HG03575 (cell line): ENCODE results near the gene SAMD1.
A peak's percentile ranks its signal among the peaks of the same experiment; 100 is the strongest.

Source experiments
- ATAC-seq: cut with Tn5 transposase; IDR thresholded peaks from one replicate; pipeline ENCODE4 v1.9.1; 2021; ENCODE audit not compliant: unreplicated experiment, insufficient number of reproducible peaks, low FRiP score; ENCODE audit errors: extremely low read depth

Gene SAMD1

DNA sequence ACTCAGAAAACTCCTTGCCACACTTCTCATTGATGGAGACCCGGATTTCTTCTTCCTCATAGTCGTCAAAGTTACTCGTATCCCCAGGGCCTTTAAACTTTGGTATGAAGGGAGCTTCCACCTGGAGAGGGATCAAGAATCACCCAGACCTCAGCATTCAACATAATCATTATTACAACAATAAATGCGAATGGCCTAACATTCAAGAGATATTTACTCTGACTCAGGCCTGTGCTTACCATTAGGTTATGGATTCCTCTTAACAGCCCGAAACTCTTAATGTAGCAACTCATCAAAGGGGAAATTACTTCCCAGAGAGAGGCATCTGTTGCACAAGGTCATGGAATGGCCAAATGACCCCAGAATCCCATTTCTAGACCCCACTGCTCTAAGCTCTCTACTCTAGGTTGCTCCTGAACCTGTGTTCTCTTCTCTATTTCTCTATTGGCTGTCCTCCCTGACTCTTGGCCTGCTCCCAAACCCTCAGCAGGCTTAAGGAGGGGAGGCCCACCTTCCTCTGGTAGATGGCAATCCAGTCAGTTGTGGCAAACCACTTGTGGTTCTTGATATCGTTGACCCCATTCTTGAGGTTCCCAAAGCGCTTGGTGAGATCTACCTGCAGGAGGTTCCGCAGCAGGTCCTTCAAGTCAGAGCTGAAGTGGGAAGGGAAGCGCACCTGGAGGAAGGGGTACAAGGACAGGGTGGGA lies 2.7 kb upstream of the SAMD1 start:
- ATAC-seq, result no peak

DNA sequence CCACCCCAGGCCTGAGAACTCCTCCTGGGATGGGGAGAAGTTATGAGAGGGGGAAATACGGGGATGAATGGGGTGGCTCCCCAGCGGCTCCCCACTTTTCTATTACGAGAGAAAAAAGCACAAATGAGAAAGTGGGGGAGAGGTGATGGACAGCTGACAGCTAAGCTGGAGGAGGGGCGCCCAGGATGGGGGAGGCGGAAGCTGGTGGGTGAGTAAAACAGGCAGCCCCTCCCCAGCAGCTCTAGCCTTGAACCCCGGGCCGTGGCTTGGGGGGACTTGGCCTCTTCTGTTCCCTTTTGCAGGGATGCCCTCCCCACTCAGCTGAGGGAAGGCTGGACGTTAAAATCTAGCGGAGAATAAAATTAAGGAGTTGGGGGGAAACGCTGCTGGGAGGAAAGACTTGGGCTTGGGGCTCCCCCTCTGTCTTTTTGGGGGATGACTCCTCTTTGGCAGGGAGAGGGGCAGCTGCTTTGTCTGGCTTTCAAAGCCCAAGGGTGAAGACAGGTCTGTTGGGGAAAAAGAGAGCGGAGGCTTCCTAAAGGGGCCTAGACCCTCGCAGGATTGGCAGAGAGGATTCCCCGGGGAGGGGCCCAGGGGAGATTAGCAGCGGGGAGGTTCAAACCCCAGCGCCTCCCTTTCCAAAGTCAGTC lies 1.4 kb upstream of the SAMD1 start:
- no peak for ATAC-seq

DNA sequence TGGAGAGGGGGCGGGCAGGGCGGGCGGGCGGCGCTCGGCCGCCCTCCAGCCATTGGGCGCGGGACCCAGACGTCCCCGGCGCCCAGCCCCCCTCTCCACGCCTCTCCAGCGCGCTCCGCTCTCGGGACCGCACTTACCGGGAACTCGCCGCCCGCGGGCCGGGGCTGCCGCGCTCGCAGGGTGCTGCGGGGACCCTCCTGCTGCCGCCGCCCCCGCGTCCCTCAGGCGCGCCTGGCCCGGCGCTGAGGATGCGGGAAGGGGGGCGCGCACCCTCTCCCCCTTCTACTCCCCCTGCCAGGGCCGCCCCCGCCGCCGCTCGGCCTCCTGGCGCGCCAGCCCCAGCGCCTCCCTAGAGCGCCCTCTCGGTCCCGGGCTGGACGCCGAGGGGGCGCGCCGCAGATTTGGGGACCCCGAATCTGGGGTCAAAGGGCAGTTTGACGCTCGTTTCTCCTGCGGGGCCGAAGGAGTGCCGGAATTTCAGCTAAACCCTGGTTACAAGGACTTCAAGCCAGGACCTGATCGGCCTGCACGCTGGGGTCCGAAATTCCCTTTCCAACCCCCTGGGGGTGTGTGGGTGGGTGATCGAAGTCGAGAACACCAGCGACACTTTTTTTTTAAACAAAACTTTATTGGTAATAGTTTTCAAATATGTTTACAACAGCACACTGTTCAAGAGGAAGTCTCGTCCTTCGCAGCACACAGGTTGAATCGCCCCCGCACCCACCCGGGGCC lies 696 bp upstream of the SAMD1 start:
- ATAC-seq, result no peak

DNA sequence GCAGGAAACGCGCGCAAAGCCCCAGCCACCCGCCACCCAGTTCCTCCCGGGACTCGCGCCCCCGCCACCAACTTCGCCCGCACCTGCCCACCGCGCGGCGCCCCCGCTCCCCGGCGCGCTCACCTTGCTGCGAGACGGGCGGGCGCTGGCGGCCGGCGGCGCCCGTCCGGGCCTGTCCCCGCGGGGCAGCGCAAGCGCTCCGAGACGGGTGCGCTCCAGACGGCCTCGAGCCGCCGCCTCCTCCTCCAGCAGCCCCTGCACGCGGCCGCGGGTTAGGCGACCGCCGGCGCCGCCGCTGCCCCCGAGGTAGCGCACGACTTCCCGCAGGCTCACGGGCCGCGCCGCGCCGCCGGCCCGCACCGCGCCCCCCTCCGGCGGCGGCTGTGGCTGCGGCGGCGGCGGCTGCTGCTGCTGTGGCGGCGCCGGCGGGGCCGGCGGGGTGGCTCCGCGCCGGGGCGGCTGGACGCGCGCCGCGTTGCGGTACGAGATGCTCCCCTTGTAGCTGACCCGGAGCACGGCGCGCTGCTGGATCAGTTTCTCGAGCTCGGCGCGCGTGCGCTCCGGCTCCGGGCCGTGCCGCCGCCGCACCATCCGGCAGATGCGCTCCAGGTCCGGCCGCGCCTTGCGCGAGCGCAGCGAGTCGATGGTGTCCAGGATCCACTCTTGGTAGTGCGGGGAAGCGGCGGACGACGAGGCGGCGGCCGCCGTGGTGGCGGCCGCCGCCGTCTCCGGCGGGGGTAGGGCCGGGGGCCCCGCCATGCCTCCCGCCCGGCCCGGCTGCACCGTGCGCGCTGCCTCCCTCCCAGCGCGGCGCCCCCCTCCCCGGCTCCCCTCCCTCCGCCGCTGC lies 666 bp downstream of the SAMD1 start:
- ATAC-seq, result no peak

DNA sequence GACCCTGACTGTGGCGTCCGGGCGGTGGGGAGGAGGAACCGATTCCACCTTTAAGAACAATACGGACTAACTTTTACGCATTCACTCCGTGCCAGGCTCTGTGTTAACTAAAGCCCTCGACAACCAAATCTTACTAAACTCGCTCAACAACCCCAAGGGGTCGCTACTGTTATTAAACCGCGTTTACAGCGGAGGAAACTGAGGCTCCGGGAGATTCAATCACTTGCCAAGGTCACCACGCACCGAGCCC lies 1.2 kb downstream of the SAMD1 start:
- ATAC-seq, result no peak

DNA sequence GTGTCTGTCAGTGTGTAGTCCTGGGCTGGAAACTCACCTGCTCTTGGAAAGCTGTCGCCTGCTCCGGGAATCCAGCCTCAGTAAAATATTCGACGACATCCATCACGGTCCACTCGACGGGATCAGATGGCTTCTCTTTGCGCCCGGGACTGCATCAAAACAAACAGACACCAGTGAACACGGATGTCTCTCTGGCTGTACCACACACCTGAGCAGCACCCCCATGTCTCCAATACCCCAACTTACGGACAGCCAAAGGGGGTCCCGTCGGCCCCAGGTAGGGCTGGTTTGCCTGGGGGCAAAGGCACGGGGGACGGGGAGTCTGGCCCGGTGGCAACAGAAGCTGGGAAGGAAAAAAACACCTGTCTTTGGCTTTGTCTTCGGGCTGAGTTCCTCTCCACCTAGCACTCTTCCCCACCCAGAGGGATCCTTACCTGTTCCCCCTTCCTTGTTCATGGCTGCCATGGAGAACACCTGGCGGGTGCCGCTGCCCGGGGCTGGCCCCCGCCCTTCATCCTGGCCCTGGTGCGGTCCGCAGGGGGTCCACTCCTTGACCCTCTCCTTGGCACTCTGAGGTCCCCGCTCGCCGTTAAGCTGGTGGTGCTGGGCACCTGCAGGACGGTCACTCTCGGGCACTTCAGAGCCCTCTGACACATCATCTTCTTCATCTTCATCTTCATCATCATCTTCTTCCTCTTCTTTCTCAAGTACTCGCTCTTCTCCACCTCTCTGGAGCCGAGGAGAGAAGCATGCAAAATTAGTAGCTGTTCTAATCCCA lies 1.7 kb downstream of the SAMD1 start:
- no peak for ATAC-seq

DNA sequence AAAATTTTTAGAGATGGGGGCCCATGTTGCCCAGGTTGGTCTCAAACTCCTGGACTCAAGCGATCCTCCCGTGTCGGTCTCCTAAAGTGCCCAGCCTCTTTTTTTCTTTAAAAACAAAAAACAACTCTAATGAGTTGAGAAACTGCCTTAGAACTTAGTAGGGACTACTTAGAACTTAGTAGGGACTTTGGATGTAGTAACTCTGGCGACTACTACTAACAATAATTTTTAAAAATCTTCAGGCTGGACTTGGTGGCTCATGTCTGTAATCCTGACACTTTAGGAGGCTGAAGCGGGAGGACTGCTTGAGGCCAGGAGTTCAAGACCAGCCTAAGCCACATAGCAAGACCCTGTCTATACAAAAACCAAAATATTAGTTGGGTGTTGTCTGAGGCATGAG lies 4.5 kb downstream of the SAMD1 start:
- ATAC-seq, result no peak

DNA sequence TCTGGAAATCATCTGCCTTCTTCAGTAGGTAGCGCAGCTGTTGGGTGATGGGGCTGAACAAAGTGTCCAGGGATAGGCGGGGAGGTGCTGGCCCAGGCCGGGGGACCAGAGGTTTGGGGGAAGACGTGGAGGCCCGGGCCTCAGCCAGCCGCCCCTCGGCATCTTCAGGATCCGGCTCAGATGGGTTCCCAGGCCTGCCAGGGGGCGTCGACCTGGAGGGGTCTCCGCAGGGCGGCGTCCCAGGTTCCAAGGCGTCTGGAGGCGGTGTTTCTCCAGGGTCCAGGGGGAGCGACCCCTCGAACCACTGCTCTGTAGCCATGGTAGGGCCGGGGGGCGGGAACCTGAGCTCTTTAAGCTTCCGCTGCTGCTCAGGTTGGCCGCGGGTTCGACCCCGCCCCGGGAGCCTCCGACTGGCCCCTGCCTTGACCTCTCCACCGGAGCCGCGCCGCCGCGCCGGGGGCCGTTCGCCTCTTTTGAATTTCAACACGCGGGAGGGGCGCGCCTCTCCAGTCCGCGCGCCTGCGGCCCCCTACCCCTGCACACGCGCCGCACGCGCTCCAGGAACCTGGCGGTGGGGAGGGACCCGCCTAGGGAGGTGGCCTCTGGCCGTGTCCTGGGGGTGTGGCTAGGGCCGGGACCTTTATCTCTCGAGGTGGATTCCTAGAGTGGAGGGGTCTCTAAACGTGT lies 5.1 kb downstream of the SAMD1 start, which contains the start of gene C19orf67:
Gene C19orf67 (minus strand): TSS at position 475 of the 687 bp plus-strand sequence. CDS start 156 bp downstream, at position 319.
- ATAC-seq, result no peak

DNA sequence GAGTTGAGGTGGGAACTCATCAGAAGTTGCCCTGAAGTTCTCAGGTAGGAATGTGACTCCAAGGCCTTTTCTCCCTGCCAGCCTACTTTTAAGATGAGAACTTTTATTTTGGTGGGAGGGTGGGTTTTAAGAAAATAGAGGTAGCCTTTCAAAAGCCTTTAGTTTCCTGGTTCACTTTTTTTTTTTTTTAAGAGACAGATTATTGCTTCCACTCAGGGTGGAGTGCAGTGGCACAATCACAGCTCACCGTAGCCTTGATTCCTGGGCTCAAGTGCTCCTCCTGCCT lies 7.9 kb downstream of the SAMD1 start:
- ATAC-seq, result no peak

DNA sequence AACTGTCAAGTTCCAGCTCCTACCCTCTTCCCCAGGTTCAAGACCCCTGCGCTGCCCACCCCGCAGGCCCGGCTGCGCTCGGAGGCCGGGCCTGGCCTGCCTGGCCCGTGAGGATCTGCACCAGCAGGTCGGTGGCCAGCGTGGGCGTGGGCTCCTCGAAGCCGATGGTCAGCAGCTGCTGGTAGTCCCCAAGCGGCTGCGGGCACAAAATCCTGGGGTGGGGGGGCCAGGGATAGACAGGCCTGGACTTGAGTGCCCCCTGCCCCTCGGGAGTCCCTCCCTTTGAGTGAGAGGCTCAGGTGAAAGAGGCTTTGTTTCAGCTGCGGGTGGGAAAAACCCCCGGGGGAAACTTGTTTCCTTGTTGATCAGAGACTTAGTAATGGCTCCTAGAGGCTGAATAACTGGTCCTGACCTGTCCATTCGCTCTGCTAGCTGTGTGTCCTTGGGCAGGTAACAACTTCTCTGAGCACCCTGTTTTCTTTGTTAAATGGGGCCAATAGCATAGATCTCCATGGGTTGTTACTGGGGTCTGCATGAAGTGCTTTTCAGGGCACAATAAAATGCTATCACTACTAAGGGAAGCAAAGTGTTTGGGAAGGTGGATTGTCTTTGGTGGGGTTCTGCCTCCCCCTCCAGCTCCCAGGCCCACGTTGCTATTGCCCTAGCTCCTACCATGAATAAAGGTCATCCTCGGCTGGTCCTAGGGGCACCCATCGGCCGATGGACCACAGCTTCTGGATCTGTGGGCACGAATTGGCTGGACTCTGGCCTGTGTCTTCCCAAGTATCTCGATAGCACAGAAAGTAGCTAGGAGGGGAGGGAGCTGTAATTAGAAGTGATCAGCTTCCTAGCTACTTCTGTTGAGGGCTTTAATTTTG lies 8.5 kb downstream of the SAMD1 start:
- ATAC-seq, result no peak

DNA sequence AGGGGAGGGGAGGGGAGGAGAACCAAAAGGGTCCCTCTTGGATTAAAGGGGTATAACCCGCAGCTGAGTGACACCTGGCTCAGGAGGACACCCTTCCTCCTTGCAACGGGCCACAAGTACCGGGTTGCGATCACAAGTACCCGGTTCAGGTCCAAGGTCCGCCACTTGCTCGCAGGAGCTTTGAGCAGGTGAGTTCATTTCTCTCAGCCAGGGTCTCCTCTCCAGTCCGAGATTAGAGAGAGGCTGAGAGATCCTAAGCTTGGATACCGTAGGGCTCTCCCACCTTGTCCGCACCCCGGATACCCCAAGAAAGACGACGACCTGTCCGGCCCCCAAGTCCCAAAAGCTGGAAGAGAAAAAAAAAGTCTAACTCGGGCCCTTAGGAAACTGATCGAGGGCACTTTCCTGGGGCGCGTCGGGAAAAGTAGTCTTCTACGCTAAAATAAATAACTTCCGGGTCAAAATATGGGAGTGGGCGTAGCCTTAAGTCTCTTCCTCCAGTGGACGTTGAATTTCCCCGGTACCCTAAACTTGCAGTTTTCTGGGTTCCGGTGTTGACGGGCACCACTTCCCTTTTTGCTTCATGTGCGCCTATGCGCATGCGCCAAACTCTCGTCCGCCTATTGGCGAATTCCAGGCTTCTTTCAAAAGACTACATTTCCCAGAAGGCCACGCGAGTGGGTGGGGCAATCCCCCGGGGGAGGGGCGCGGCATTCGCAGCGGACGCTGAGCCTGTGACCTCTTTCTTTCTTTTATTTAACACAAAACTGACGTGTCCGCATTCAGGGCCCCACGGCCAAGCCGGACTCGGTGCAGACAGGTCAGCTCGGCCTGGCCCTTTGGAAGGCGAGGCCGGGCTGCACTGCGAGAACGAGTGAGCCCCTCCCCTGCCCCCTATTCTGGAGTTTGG lies 9.4 kb downstream of the SAMD1 start:
- ATAC-seq, result peak; percentile 63

DNA sequence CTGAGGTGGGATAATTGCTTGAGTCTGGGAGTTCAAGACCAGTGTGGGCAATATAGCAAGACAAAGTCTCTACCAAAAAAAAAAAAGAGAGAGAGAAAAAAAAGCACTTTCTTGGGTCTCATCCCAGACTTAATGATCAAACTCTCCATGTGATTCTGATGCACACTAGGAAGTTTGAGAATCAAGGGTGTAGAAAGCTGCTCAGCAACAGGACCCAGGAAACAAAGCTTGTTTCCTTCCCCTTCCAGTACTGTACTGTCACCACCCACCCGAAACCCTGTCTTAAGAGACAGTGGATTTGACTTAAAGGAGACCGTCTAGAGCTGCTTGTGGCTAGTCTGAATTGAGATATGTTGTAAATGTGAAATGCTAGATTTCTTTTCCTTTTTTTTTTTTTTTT lies 12.1 kb downstream of the SAMD1 start:
- ATAC-seq, result no peak

DNA sequence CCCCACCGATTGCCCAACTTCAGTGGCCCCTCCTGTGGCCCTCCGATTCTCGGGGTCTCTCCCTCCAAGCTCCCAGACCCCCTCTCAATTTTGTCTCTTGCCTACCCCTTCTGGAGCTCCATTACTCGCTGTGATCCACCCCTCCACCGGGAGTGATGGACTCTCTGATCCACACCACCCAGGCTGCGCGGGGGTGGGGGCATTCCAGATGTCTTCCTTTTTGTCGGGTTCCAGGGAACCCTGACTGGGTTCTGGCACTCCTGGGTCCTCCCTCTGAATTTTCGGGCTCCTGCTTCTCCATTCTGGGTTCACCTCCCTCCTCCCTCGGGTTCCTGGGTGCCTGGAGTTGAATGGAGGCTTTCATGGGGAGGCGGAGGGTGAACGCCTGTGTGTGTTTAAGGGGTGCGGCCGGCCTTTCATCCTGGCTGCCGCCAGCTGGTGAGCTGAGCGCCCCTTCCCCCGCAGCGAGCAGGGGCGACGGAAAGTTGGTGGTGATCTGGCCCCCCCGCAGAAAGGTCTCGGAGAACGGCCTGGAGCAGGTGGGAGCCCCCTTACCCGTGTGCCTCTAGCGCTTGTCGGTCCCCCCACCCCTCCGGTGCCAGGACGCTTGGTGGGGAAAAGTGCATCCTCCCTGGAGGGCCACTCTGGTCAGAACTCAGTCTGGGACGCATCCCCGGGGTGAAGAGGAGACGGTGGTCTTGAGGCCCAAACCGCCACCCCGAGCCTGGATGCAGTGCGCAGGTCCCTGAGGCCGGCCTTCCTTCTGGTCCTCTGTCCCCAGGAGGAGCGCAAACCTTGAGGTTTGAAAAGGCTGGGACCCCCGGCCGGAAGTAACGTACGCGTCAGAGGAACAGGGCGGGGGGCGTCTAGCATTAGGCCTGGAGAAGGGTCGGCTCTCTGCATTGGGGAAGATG lies 16.4 kb downstream of the SAMD1 start:
- ATAC-seq, result no peak

DNA sequence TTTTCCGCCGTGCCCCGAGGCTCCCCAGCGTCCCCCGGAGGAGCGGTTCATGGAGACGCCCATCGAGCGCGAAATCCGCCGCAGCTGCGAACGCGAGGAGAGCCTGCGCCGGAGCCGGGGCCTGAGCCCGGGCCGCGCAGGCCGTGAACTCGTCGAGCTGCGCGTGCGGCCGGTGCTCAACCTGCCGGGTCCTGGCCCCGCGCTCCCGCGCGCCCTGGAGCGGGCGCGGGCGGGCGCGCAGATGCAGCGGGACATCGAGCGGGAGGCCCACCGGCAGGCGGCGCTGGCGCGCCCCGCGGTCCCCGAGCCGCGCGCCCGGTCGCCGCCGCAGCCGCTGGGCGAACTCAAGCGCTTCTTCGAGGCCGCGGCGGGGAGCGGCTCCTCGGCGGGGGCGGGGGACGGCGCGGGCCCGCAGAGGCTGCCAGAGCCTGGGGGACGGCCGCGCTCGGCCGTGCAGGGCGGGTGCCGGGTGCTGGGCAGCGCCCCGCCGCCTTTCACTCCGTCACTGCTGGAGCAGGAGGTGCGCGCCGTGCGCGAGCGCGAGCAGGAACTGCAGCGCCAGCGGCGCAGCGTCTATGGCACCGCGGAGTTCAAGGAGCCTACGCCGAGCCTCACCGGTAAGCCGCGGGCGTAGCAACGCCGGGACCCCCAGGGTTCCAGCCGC lies 17.2 kb downstream of the SAMD1 start:
- ATAC-seq, result no peak

DNA sequence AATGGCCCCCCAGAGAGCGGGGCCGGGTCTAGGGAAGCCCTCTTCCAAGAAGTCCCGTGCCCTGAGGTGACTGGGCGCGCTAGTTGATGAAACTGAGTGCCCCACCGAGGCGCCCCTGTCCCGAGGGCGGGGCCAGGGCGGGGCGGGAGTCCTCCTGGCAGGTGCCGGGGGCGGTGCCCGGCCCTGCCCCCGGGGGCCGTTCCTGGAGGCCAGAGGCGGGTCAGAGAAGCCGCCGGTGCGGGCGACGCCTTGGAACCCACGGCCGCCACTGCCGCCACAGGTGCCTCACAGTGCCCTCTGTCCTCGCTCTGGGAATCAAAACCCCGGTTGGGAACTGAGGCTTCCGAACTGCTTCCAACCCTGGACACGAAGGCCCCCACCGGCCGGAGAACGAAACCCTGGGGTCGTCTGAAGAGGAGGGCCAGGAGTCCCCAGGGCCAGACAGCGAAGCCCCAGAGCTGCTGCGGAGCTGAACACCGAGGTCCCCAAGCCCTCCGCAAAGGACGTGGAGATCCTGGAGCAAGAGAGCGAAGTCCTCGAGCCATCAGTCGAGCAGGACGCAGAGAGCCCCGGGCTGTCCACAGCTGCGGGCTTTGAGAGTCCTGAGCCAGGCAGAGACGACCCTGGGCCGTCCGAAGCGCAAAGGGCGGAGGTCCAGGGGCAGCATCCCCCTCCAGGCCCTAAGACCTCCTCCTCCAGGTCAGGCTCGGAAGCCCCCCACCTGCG lies 17.9 kb downstream of the SAMD1 start, which contains the start of gene MISP3:
Gene MISP3 (plus strand): TSS at position 252 of the 726 bp plus-strand sequence. CDS start 524 bp downstream, outside the sequence.
- no peak for ATAC-seq
